GM19468 (cell line): ENCODE data around the gene CELSR3.

Experiments
- ATAC-seq: cut with Tn5 transposase; IDR thresholded peaks from one replicate; pipeline ENCODE4 v1.9.1; 2021; ENCODE audit warnings: mild to moderate bottlenecking, moderate library complexity, moderate number of reproducible peaks; ENCODE audit not compliant: unreplicated experiment; ENCODE audit errors: extremely low read depth

CELSR3 gene

GRCh38 chr3:48662753-48663488, at the start of gene CELSR3:
CELSR3 (minus strand) TSS chr3:48662886; CDS start chr3:48662634, 252 bp downstream.
- ATAC-seq, result no peak

- no peak for ATAC-seq
These were observed 49.0 kb upstream of the CELSR3 start for GRCh38 chr3:48711727-48712126.

GRCh38 chr3:48709051-48709461, 46.4 kb upstream of the CELSR3 start:
- no peak for ATAC-seq

GRCh38 chr3:48708481-48708889, 45.8 kb upstream of the CELSR3 start:
- no peak for ATAC-seq

GRCh38 chr3:48707157-48707556, 44.5 kb upstream of the CELSR3 start:
- ATAC-seq, result no peak

GRCh38 chr3:48702320-48702920, 39.7 kb upstream of the CELSR3 start:
- ATAC-seq, result no peak

- ATAC-seq, result no peak
These were observed 38.2 kb upstream of the CELSR3 start for GRCh38 chr3:48700731-48701405.

GRCh38 chr3:48698891-48699290, 36.2 kb upstream of the CELSR3 start:
- ATAC-seq, result no peak

- no peak for ATAC-seq
These were observed 35.3 kb upstream of the CELSR3 start for GRCh38 chr3:48697952-48698351.

GRCh38 chr3:48696601-48697000, 33.9 kb upstream of the CELSR3 start:
- ATAC-seq, result no peak

GRCh38 chr3:48696156-48696555, 33.5 kb upstream of the CELSR3 start:
- ATAC-seq, result no peak

- ATAC-seq, result no peak
These were observed 32.7 kb upstream of the CELSR3 start for GRCh38 chr3:48695393-48695753.

GRCh38 chr3:48694610-48695392, 32.1 kb upstream of the CELSR3 start:
- no peak for ATAC-seq

GRCh38 chr3:48693826-48694225, 31.1 kb upstream of the CELSR3 start:
- no peak for ATAC-seq

- ATAC-seq, result no peak
These were observed 29.9 kb upstream of the CELSR3 start for GRCh38 chr3:48692551-48692950.

GRCh38 chr3:48690846-48691458, 28.3 kb upstream of the CELSR3 start:
- ATAC-seq, result no peak

GRCh38 chr3:48689384-48689783, 26.7 kb upstream of the CELSR3 start:
- ATAC-seq, result no peak

GRCh38 chr3:48688737-48689075, 26.0 kb upstream of the CELSR3 start:
- ATAC-seq, result no peak

GRCh38 chr3:48688032-48688736, 25.5 kb upstream of the CELSR3 start:
- ATAC-seq, result no peak

GRCh38 chr3:48687220-48687678, 24.6 kb upstream of the CELSR3 start:
- ATAC-seq, result no peak
